Kidney (tissue), 14 donors: ENCODE data around the gene CHIT1. TPM values are rescaled to one million over a fixed set of nuclear protein-coding genes. Genes with fewer than 3 reads are reported as not detected.
"Not testable (repeated sequence)": the region's sequence is repeated elsewhere in the genome, so short reads cannot be mapped to it uniquely, and the experiment has no call there.

Source experiments
- DNase-seq, 5 donors: peaks; one replicate each; pipeline ENCODE4 v3.0.0-alpha.2; 2013 to 2020
- FAIRE-seq: peaks from 2 replicates; lab custom pipeline; 2012; peaks lifted over from hg19 to GRCh38; lab: Jason Lieb, UNC
- H3K27ac ChIP-seq, 2 donors: one replicate each; pipeline ENCODE4 v1.7.0; 2013; ENCODE audit warnings: low read depth in 2 of 2, low read length in 2 of 2, inconsistent platforms in 1 of 2
- H3K27me3 ChIP-seq: one replicate; pipeline ENCODE4 v1.7.1; 2013; ENCODE audit warnings: low read length, inconsistent platforms; ENCODE audit not compliant: control insufficient read depth, insufficient read depth
- H3K36me3 ChIP-seq, 3 donors: one replicate each; pipeline versions ENCODE4 v1.7.0 to v1.7.1; 2013; ENCODE audit warnings: low read length in 3 of 3, control low read depth in 1 of 3, inconsistent platforms in 1 of 3; ENCODE audit not compliant: insufficient read depth in 3 of 3, control insufficient read depth in 2 of 3
- H3K4me1 ChIP-seq, 3 donors: one replicate each; pipeline versions ENCODE4 v1.7.0 to v1.7.1; 2013; ENCODE audit warnings: low read length in 3 of 3, inconsistent platforms in 1 of 3, low read depth in 1 of 3; ENCODE audit not compliant: control insufficient read depth in 2 of 3, insufficient read depth in 2 of 3
- H3K4me3 ChIP-seq, 3 donors: one replicate each; pipeline versions ENCODE4 v1.7.0 to v1.8.1; 2013; ENCODE audit warnings: low read length in 3 of 3, control low read depth in 1 of 3, inconsistent platforms in 1 of 3
- H3K9ac ChIP-seq, 3 donors: one replicate each; pipeline versions ENCODE4 v1.7.0 to v1.7.1; 2013; ENCODE audit warnings: low read length in 3 of 3, control low read depth in 1 of 3, inconsistent platforms in 1 of 3
- H3K9me3 ChIP-seq, 3 donors: one replicate each; pipeline versions ENCODE4 v1.7.0 to v1.7.1; 2013; ENCODE audit warnings: low read length in 3 of 3, control low read depth in 1 of 3, inconsistent platforms in 1 of 3; ENCODE audit not compliant: control insufficient read depth in 2 of 3, insufficient read depth in 1 of 3
- intact Hi-C: fragments of 100-400 bp; cut with DNase I; formaldehyde crosslinking; loops from one replicate; pipeline ENCODE4 v1.11.1; 2022
- polyA plus RNA-seq: library from polyadenylated mRNA; stranded (reverse); fragments of 350-450 nt; fragmentation: Illumina TruSeq; extraction: RNeasy Lipid Tissue Mini Kit (QIAGEN cat#74804); gene quantifications from one replicate; pipeline ENCODE4 v1.2.3, GENCODE V29; 2014; ENCODE audit warnings: low read depth, low replicate concordance; ENCODE audit not compliant: insufficient read depth
- total RNA-seq: library from RNA; stranded (reverse); fragmentation: NEBNext Ultra II Directional; extraction: Animal tissue kit (Norgen Biotek cat#: 25700); gene quantifications from one replicate; pipeline ENCODE4 v1.2.1, GENCODE V29; 2021
- TF ChIP-seq, protein P1 (sequence below): IDR thresholded peaks from 3 replicates; pipeline ENCODE4 v1.5.1; 2012; ENCODE audit warnings: mild to moderate bottlenecking, moderate library complexity, borderline replicate concordance; ENCODE audit not compliant: insufficient read depth; ENCODE audit errors: extremely low read depth
- donor health status: control.
- donor health status: control.
- donor health status: control.
- donor health status: control.
- donor health status: control.
- donor health status: DM: yes; HTN: yes; CAD: no.
- donor health status: Normal renal cell carcinoma (clear cell type).

CHIT1 gene
- total and polyA plus RNA-seq, 2 donors from 2014 or later: 1.1 TPM; not detected in 1

GRCh38 chr1:203252678-203253077 lies 23.2 kb upstream of the CHIT1 start:
- DNase-seq: no peak
- intact Hi-C loops: no loop called here
- H3K4me1 ChIP-seq: no peaks in the 10 kb centered on the region

GRCh38 chr1:203251466-203251865 lies 22.0 kb upstream of the CHIT1 start:
- FAIRE-seq (no peak), DNase-seq (no peak)
- Histone ChIP-seq H3K9me3 (no peaks in the 10 kb centered on the region), H3K9ac (no peak overlapping the region), H3K4me1 (no peaks in the 10 kb centered on the region), H3K4me3 (no peak overlapping the region), H3K27me3 (no peaks in the 10 kb centered on the region), H3K36me3 (no peaks in the 10 kb centered on the region), H3K27ac (no peak overlapping the region)
- TF ChIP-seq, protein P1, sequence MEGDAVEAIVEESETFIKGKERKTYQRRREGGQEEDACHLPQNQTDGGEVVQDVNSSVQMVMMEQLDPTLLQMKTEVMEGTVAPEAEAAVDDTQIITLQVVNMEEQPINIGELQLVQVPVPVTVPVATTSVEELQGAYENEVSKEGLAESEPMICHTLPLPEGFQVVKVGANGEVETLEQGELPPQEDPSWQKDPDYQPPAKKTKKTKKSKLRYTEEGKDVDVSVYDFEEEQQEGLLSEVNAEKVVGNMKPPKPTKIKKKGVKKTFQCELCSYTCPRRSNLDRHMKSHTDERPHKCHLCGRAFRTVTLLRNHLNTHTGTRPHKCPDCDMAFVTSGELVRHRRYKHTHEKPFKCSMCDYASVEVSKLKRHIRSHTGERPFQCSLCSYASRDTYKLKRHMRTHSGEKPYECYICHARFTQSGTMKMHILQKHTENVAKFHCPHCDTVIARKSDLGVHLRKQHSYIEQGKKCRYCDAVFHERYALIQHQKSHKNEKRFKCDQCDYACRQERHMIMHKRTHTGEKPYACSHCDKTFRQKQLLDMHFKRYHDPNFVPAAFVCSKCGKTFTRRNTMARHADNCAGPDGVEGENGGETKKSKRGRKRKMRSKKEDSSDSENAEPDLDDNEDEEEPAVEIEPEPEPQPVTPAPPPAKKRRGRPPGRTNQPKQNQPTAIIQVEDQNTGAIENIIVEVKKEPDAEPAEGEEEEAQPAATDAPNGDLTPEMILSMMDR: no peak
- intact Hi-C loops: no loop called here

More at GRCh38 chr1:203252678-203253077, 23.2 kb upstream of the CHIT1 start:
- FAIRE-seq: no peak
- H3K27me3 ChIP-seq: no peaks in the 10 kb centered on the region
- no peak overlapping the region for H3K4me3 ChIP-seq
- no peaks in the 10 kb centered on the region for H3K36me3 ChIP-seq
- H3K9me3 ChIP-seq: no peaks in the 10 kb centered on the region
- no peak overlapping the region for H3K9ac ChIP-seq
- TF ChIP-seq, protein P1: no peak
- no peak overlapping the region for H3K27ac ChIP-seq

- FAIRE-seq: no peak
- no peaks in the 10 kb centered on the region for H3K4me1 ChIP-seq
- H3K27ac ChIP-seq: no peak overlapping the region
- intact Hi-C loops: no loop called here
- H3K9ac ChIP-seq: no peak overlapping the region
- no peaks in the 10 kb centered on the region for H3K27me3 ChIP-seq
- no peak for DNase-seq
- H3K9me3 ChIP-seq: no peaks in the 10 kb centered on the region
- H3K36me3 ChIP-seq: no peaks in the 10 kb centered on the region
- no peak overlapping the region for H3K4me3 ChIP-seq
- TF ChIP-seq, protein P1: no peak
Observed at GRCh38 chr1:203250911-203251310, 21.4 kb upstream of the CHIT1 start.

GRCh38 chr1:203244776-203245175 lies 15.3 kb upstream of the CHIT1 start:
- no peak for FAIRE-seq
- intact Hi-C loops: no loop called here

GRCh38 chr1:203241708-203242107 lies 12.2 kb upstream of the CHIT1 start:
- DNase-seq, H3K4me3 ChIP-seq, H3K9me3 ChIP-seq, H3K27ac ChIP-seq, H3K27me3 ChIP-seq, FAIRE-seq, H3K9ac ChIP-seq, intact Hi-C loops, H3K36me3 ChIP-seq, H3K4me1 ChIP-seq: not testable (repeated sequence)

More at GRCh38 chr1:203244776-203245175, 15.3 kb upstream of the CHIT1 start:
- no peaks in the 10 kb centered on the region for H3K4me1 ChIP-seq
- DNase-seq: no peak
- H3K4me3 ChIP-seq: no peak overlapping the region
- no peak overlapping the region for H3K27ac ChIP-seq
- H3K27me3 ChIP-seq: no peaks in the 10 kb centered on the region
- TF ChIP-seq, protein P1: no peak
- H3K9me3 ChIP-seq: no peaks in the 10 kb centered on the region
- H3K9ac ChIP-seq: no peak overlapping the region
- H3K36me3 ChIP-seq: no peaks in the 10 kb centered on the region
